ENCODE results near the gene UNC13A.
A peak's percentile ranks its signal among the peaks of the same experiment; 100 is the strongest.

Gene UNC13A

GRCh38 chr19:17687857-17688784 lies at the start of gene UNC13A:
Gene UNC13A, minus strand, starts transcription at chr19:17688354. Its CDS starts 155 bp downstream, at chr19:17688199.
- Histone ChIP-seq H3K27ac (no peak within 1 kb of the TSS), H3K36me3 (replicated peaks) (no peaks in the 10 kb centered on the region), H3K27me3 (replicated peaks) (no peaks in the 10 kb centered on the region), H3K4me3 (ENCODE audit: low read depth, low read length) (peak within 1 kb of the TSS; percentile 50)
- TF ChIP-seq, protein P1, sequence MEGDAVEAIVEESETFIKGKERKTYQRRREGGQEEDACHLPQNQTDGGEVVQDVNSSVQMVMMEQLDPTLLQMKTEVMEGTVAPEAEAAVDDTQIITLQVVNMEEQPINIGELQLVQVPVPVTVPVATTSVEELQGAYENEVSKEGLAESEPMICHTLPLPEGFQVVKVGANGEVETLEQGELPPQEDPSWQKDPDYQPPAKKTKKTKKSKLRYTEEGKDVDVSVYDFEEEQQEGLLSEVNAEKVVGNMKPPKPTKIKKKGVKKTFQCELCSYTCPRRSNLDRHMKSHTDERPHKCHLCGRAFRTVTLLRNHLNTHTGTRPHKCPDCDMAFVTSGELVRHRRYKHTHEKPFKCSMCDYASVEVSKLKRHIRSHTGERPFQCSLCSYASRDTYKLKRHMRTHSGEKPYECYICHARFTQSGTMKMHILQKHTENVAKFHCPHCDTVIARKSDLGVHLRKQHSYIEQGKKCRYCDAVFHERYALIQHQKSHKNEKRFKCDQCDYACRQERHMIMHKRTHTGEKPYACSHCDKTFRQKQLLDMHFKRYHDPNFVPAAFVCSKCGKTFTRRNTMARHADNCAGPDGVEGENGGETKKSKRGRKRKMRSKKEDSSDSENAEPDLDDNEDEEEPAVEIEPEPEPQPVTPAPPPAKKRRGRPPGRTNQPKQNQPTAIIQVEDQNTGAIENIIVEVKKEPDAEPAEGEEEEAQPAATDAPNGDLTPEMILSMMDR (IDR thresholded peaks at IDR 0.05; ENCODE audit: low read depth, low read length, missing control alignments), result no peak
- DNase-seq, result peak; percentile 33
- in situ Hi-C loops (cut with HindIII; ENCODE audit: low pct_ligation_motif_present, low sequenced_read_pairs), result no loop called here

DNA sequence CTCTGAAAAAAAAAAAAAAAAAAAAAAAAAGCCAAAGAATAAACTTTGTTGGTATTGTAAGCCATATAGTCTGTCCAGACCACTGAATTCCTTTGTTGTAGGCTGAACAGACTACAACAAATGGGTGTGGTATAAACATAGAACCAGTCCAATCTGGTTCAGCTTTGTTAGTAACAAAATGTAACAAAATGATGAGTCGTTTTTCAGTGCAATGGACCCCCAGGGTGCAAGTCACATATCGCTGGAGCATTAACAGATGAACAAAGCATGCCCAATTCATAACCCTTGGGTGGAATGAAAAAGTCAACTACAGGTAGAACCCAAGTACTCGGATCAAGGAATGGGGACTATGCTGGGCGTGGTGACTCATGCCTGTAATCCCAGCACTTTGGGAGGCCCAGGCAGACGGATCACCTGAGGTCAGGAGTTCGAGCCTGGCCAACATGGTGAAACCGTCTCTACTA lies 49.6 kb upstream of the UNC13A start:
- TF ChIP-seq, protein P1 (IDR thresholded peaks at IDR 0.05; ENCODE audit: low read depth, low read length, missing control alignments), result no peak
- Histone ChIP-seq H3K36me3 (replicated peaks) (peaks cover 32% of the 10 kb centered on the region), H3K27ac (no peak overlapping the region), H3K27me3 (replicated peaks) (no peaks in the 10 kb centered on the region), H3K4me3 (ENCODE audit: low read depth, low read length) (no peak overlapping the region)
- DNase-seq, result no peak
- in situ Hi-C loops (cut with HindIII; ENCODE audit: low pct_ligation_motif_present, low sequenced_read_pairs), result no loop called here

- no peak for DNase-seq
- no peak overlapping the region for H3K27ac ChIP-seq
- H3K4me3 ChIP-seq (ENCODE audit: low read depth, low read length), result no peak overlapping the region
- H3K36me3 ChIP-seq (replicated peaks), result peaks cover 48% of the 10 kb centered on the region
- TF ChIP-seq, protein P1 (IDR thresholded peaks at IDR 0.05; ENCODE audit: low read depth, low read length, missing control alignments), result no peak
- in situ Hi-C loops (cut with HindIII; ENCODE audit: low pct_ligation_motif_present, low sequenced_read_pairs), result no loop called here
- H3K27me3 ChIP-seq (replicated peaks), result no peaks in the 10 kb centered on the region
These were observed 47.3 kb upstream of the UNC13A start for GRCh38 chr19:17735410-17735809.

DNA sequence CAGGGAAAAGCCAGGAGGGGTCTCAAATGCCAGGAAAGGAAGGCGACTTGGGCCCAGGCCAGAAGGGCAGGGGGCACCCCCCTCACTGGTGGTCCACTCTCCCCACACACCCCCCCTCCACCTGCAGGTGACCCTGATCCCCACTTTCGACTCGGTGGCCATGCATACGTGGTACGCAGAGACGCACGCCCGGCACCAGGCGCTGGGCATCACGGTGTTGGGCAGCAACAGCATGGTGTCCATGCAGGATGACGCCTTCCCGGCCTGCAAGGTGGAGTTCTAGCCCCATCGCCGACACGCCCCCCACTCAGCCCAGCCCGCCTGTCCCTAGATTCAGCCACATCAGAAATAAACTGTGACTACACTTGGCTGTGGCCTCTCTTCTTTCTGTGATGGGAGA lies 46.0 kb upstream of the UNC13A start:
- Histone ChIP-seq H3K4me3 (ENCODE audit: low read depth, low read length) (no peak overlapping the region), H3K36me3 (replicated peaks) (peaks cover 57% of the 10 kb centered on the region), H3K27me3 (replicated peaks) (no peaks in the 10 kb centered on the region), H3K27ac (no peak overlapping the region)
- in situ Hi-C loops (cut with HindIII; ENCODE audit: low pct_ligation_motif_present, low sequenced_read_pairs), result no loop called here
- TF ChIP-seq, protein P1 (IDR thresholded peaks at IDR 0.05; ENCODE audit: low read depth, low read length, missing control alignments), result no peak
- DNase-seq, result no peak

- Histone ChIP-seq H3K27me3 (replicated peaks) (no peaks in the 10 kb centered on the region), H3K36me3 (replicated peaks) (peaks cover 65% of the 10 kb centered on the region), H3K27ac (no peak overlapping the region), H3K4me3 (ENCODE audit: low read depth, low read length) (no peak overlapping the region)
- in situ Hi-C loops (cut with HindIII; ENCODE audit: low pct_ligation_motif_present, low sequenced_read_pairs), result no loop called here
- no peak for DNase-seq
- TF ChIP-seq, protein P1 (IDR thresholded peaks at IDR 0.05; ENCODE audit: low read depth, low read length, missing control alignments), result no peak
These were observed 45.0 kb upstream of the UNC13A start for GRCh38 chr19:17733127-17733526.
